ENCODE data around the gene DNMBP. TPM values are rescaled to one million over a fixed set of nuclear protein-coding genes. Genes with fewer than 3 reads are reported as not detected.

The DNMBP gene
- total and polyA plus RNA-seq, 2 of the 8 experiments (the other 6 are each of a cell fraction or from before 2014, with no cell fraction given), result 19.1 to 26.4 TPM

DNA sequence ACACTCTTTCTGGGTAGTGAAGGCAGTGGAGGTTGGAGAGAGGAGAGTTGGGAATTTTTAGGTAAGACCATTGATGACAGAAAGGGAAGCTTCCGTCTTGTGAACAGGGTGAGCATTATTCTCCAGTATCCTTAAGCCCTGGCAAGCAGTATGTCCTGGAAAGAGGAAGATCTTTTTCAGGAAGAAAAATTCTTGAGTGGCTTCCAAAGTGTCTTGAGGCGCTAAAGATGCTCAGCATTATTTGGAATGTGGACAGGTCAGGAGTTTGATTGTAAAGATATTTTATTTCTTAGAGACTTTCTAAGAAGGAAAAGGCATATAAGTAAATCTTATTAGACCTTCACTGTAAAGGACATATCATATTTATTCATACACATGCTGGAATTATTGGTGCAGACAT, 173.0 kb downstream of the DNMBP start:
- H3K79me2 ChIP-seq (ENCODE audit: control insufficient read depth in 1 of 2, insufficient read depth in 2 of 2, low read length in 2 of 2), result no peaks in the 10 kb centered on the region
- no peak overlapping the region for H2BK12ac ChIP-seq (ENCODE audit: low read depth, low read length)
- CTCF ChIA-PET (ENCODE audit: partially characterized antibody), result interaction anchor here (3.3 kb wide), 1 partner anchor 9 kb away, joined by 13 read pairs; no protein-coding TSS in a partner anchor
- H2BK15ac ChIP-seq (ENCODE audit: low read length), result no peak overlapping the region
- no peak overlapping the region for H4K5ac ChIP-seq (ENCODE audit: insufficient read length, low read depth, low read length)
- H3K4me1 ChIP-seq (replicated peaks in 1 of 4; ENCODE audit: control insufficient read depth in 3 of 4, insufficient read depth in 4 of 4, low read length in 3 of 4), result no peaks in the 10 kb centered on the region
- no peak overlapping the region for H3K4ac ChIP-seq (replicated peaks; ENCODE audit: insufficient read length, low read depth, low read length)
- H3K23ac ChIP-seq (ENCODE audit: insufficient read length), result no peak overlapping the region
- H3K18ac ChIP-seq (ENCODE audit: extremely low read depth, low read length), result no peak overlapping the region
- no peak overlapping the region for H4K8ac ChIP-seq (ENCODE audit: extremely low read depth, insufficient read depth, low read length)
- H3K27me3 ChIP-seq (replicated peaks in 1 of 4; ENCODE audit: control insufficient read depth in 3 of 4, extremely low read depth in 1 of 4, insufficient read depth in 3 of 4, low read length in 3 of 4), result no peaks in the 10 kb centered on the region
- H2BK20ac ChIP-seq (ENCODE audit: low read length), result no peak overlapping the region
- no peak overlapping the region for H2BK5ac ChIP-seq (ENCODE audit: low read depth, low read length)
- DNase-seq (ENCODE audit: low read depth in 1 of 2, low spot score in 2 of 2) (no peak), FAIRE-seq (no peak)
- H4K91ac ChIP-seq (replicated peaks; ENCODE audit: insufficient read length, low read length), result no peak overlapping the region
- no peak overlapping the region for H3K4me3 ChIP-seq (ENCODE audit: extremely low read depth in 1 of 4, insufficient read depth in 2 of 4, low read depth in 3 of 4, low read length in 4 of 4)
- no peak overlapping the region for H3K14ac ChIP-seq (ENCODE audit: insufficient read length)
- no peak overlapping the region for H2AFZ ChIP-seq (ENCODE audit: low read length)
- H3K23me2 ChIP-seq (ENCODE audit: low read depth, low read length), result no peaks in the 10 kb centered on the region
- no peaks in the 10 kb centered on the region for H3K36me3 ChIP-seq (ENCODE audit: control insufficient read depth in 2 of 4, insufficient read depth in 4 of 4, low read length in 3 of 4)
- no peak overlapping the region for H3K56ac ChIP-seq (replicated peaks; ENCODE audit: insufficient read length, low read depth, low read length)
- POLR2A ChIA-PET (ENCODE audit: partially characterized antibody), result no interaction called here
- no peaks in the 10 kb centered on the region; a peak in 1 of 4 replicates for H3K9me3 ChIP-seq (ENCODE audit: insufficient read depth in 2 of 2, low read depth in 1 of 2, low read length in 1 of 2)
- H4K20me1 ChIP-seq (replicated peaks in 1 of 2; ENCODE audit: control insufficient read depth in 1 of 2, insufficient read depth in 2 of 2, low read length in 2 of 2), result no peaks in the 10 kb centered on the region
- no peak overlapping the region for H2BK120ac ChIP-seq (replicated peaks; ENCODE audit: low read depth, low read length)
- TF ChIP-seq GABPA (IDR thresholded peaks at IDR 0.05; ENCODE audit: borderline replicate concordance, insufficient read depth, low read length), result no peak
- TF ChIP-seq RXRA (IDR thresholded peaks at IDR 0.05; ENCODE audit: insufficient read depth, low read depth, low read length), result no peak
- TF ChIP-seq RBBP5 (IDR thresholded peaks at IDR 0.05; ENCODE audit: borderline replicate concordance, low read depth, low read length), result no peak
- TF ChIP-seq, protein P1, sequence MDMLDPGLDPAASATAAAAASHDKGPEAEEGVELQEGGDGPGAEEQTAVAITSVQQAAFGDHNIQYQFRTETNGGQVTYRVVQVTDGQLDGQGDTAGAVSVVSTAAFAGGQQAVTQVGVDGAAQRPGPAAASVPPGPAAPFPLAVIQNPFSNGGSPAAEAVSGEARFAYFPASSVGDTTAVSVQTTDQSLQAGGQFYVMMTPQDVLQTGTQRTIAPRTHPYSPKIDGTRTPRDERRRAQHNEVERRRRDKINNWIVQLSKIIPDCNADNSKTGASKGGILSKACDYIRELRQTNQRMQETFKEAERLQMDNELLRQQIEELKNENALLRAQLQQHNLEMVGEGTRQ (IDR thresholded peaks at IDR 0.05; ENCODE audit: low read length), result no peak
- no peak for TF ChIP-seq RAD21 (IDR thresholded peaks at IDR 0.05 in 1 of 2, conservative IDR thresholded peaks at IDR 0.05 in 1 of 2; ENCODE audit: low read depth in 2 of 2, low read length in 2 of 2)
- TF ChIP-seq, protein P2, sequence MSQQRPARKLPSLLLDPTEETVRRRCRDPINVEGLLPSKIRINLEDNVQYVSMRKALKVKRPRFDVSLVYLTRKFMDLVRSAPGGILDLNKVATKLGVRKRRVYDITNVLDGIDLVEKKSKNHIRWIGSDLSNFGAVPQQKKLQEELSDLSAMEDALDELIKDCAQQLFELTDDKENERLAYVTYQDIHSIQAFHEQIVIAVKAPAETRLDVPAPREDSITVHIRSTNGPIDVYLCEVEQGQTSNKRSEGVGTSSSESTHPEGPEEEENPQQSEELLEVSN (IDR thresholded peaks at IDR 0.05), result no peak
- no peaks in the 10 kb centered on the region for H3K79me1 ChIP-seq (ENCODE audit: low read depth, low read length)
- no peak overlapping the region for H3K4me2 ChIP-seq (ENCODE audit: insufficient read depth in 1 of 2, low read depth in 2 of 2, low read length in 2 of 2)
- H3K27ac ChIP-seq (ENCODE audit: low read depth, low read length), result no peak overlapping the region
- H2AK5ac ChIP-seq (ENCODE audit: low read depth, low read length), result no peak overlapping the region
- WGBS, 2 experiments (ENCODE audit: extremely low coverage in 1 of 2, insufficient coverage in 1 of 2, insufficient read length in 1 of 2, insufficient replicate concordance in 2 of 2, low coverage in 1 of 2, low lambda C conversion rate in 2 of 2, missing lambda C conversion rate in 1 of 2), result 94% methylated on average over 2 of the region's 2 CpGs; no CpG with 5 or more reads in 1 of the 2 experiments
- no peak overlapping the region for H3K9ac ChIP-seq (replicated peaks in 1 of 4; ENCODE audit: extremely low read depth in 1 of 4, low read depth in 3 of 4, low read length in 3 of 4)

Data from H1 (cell line).